HG03565 (cell line): ENCODE measurements around the gene KRTAP10-1.

Source experiments
- ATAC-seq: cut with Tn5 transposase; IDR thresholded peaks from one replicate; pipeline ENCODE4 v1.9.1; 2021; ENCODE audit warnings: mild to moderate bottlenecking, moderate library complexity; ENCODE audit not compliant: unreplicated experiment

The KRTAP10-1 gene

GRCh38 chr21:44529503-44530125 lies 10.4 kb downstream of the KRTAP10-1 start:
- no peak for ATAC-seq

GRCh38 chr21:44529011-44529421 lies 11.0 kb downstream of the KRTAP10-1 start:
- ATAC-seq, result no peak

- no peak for ATAC-seq
Measured at GRCh38 chr21:44528634-44528995, 11.4 kb downstream of the KRTAP10-1 start.

GRCh38 chr21:44527983-44528633 lies 11.9 kb downstream of the KRTAP10-1 start:
- ATAC-seq, result no peak

- ATAC-seq, result no peak
Measured at GRCh38 chr21:44527156-44527982, 12.6 kb downstream of the KRTAP10-1 start.

- ATAC-seq, result no peak
Measured at GRCh38 chr21:44526096-44526997, 13.6 kb downstream of the KRTAP10-1 start.

GRCh38 chr21:44525391-44526095 lies 14.5 kb downstream of the KRTAP10-1 start:
- ATAC-seq, result no peak

- no peak for ATAC-seq
Measured at GRCh38 chr21:44524414-44525371, 15.3 kb downstream of the KRTAP10-1 start.

- no peak for ATAC-seq
Measured at GRCh38 chr21:44523567-44524413, 16.2 kb downstream of the KRTAP10-1 start.

GRCh38 chr21:44522753-44523204 lies 17.2 kb downstream of the KRTAP10-1 start:
- no peak for ATAC-seq

GRCh38 chr21:44521928-44522752 lies 17.9 kb downstream of the KRTAP10-1 start:
- ATAC-seq, result no peak

GRCh38 chr21:44521301-44521927 lies 18.6 kb downstream of the KRTAP10-1 start:
- no peak for ATAC-seq

GRCh38 chr21:44520326-44521300 lies 19.4 kb downstream of the KRTAP10-1 start:
- ATAC-seq, result no peak

- no peak for ATAC-seq
Measured at GRCh38 chr21:44519346-44520325, 20.4 kb downstream of the KRTAP10-1 start.
